Astrocyte (in vitro differentiated cells and primary cell): ENCODE results near the gene PRSS22.

Experiments
- EZH2 ChIP-seq: IDR thresholded peaks from 2 replicates; pipeline ENCODE4 v1.6.1; 2012; ENCODE audit warnings: mild to moderate bottlenecking, low read length, inconsistent platforms; ENCODE audit not compliant: insufficient read depth
- TF ChIP-seq, protein P1 (sequence below): IDR thresholded peaks from 2 replicates; pipeline ENCODE4 v1.5.1; 2011; ENCODE audit warnings: low read depth, mild to moderate bottlenecking, inconsistent platforms, low read length, moderate library complexity; ENCODE audit not compliant: insufficient read depth

DNA sequence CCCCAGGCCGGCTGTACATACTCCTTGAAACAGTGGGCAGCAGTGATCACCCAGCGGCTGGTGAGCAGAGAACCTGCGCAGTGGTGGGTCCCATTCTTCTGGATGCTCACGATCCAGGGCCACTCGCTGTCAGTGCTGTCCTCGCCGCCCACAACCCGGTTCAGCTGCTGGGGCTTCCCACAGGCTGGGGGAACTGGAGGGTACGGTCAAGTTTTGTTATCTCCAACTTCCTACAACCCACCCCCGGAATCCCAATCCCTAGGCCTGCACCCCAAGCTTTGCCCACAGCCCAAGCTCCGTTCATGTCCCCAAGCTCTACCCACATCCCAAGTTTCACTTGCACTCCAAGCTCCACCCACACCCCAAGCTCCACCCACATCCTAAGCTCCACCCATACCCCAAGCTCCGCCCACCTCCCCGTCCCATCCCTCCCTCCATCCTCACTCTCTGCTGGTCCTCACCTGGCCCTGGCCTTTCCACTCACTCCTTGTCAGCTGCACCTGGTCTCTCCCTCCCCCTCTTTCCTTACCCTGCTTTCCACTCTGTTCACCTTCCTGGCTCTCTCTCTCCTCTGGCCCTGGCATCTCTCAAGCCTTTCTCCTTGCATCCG lies 1.8 kb downstream of the PRSS22 start:
- TF ChIP-seq, protein P1, sequence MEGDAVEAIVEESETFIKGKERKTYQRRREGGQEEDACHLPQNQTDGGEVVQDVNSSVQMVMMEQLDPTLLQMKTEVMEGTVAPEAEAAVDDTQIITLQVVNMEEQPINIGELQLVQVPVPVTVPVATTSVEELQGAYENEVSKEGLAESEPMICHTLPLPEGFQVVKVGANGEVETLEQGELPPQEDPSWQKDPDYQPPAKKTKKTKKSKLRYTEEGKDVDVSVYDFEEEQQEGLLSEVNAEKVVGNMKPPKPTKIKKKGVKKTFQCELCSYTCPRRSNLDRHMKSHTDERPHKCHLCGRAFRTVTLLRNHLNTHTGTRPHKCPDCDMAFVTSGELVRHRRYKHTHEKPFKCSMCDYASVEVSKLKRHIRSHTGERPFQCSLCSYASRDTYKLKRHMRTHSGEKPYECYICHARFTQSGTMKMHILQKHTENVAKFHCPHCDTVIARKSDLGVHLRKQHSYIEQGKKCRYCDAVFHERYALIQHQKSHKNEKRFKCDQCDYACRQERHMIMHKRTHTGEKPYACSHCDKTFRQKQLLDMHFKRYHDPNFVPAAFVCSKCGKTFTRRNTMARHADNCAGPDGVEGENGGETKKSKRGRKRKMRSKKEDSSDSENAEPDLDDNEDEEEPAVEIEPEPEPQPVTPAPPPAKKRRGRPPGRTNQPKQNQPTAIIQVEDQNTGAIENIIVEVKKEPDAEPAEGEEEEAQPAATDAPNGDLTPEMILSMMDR, result no peak
- no peak for TF ChIP-seq EZH2
